H9 (cell line): ENCODE measurements around the gene COPZ2. TPM values are rescaled to one million over a fixed set of nuclear protein-coding genes. Genes with fewer than 3 reads are reported as not detected.

ENCODE experiments used
- DNase-seq: peaks from one replicate; pipeline ENCODE4 v3.0.0-alpha.2; 2017
- H2AFZ ChIP-seq: one replicate; pipeline ENCODE4 v1.6.1; 2013; ENCODE audit warnings: mild to moderate bottlenecking, low read length, control low read depth, moderate library complexity
- H2AK5ac ChIP-seq: 2 replicates; pipeline ENCODE4 v1.6.1; 2013; ENCODE audit warnings: low read length, control low read depth, mixed read lengths; ENCODE audit not compliant: insufficient read length
- H2BK120ac ChIP-seq: one replicate; pipeline ENCODE4 v1.6.1; 2013; ENCODE audit warnings: low read depth, mild to moderate bottlenecking, low read length, control low read depth, inconsistent platforms; ENCODE audit not compliant: poor library complexity, severe bottlenecking
- H2BK12ac ChIP-seq: 2 replicates; pipeline ENCODE4 v1.6.1; 2013; ENCODE audit warnings: low read length, control low read depth, mixed read lengths, low read depth; ENCODE audit not compliant: insufficient read length
- H2BK15ac ChIP-seq: 2 replicates; pipeline ENCODE4 v1.6.1; 2013; ENCODE audit warnings: low read depth, low read length, control low read depth
- H2BK20ac ChIP-seq: one replicate; pipeline ENCODE4 v1.6.1; 2013; ENCODE audit warnings: low read depth, mild to moderate bottlenecking, low read length, control low read depth, inconsistent platforms; ENCODE audit not compliant: poor library complexity, severe bottlenecking
- H2BK5ac ChIP-seq: 2 replicates; pipeline ENCODE4 v1.6.1; 2013; ENCODE audit warnings: low read length, control low read depth, mixed read lengths; ENCODE audit not compliant: insufficient read length
- H3K14ac ChIP-seq: 2 replicates; pipeline ENCODE4 v1.6.1; 2013; ENCODE audit warnings: low read length, control low read depth; ENCODE audit not compliant: insufficient read depth
- H3K18ac ChIP-seq: 2 replicates; pipeline ENCODE4 v1.6.1; 2013; ENCODE audit warnings: low read depth, mild to moderate bottlenecking, mixed read lengths, low read length, control low read depth; ENCODE audit not compliant: insufficient read length
- H3K23ac ChIP-seq: 2 replicates; pipeline ENCODE4 v1.6.1; 2013; ENCODE audit warnings: low read length, control low read depth, mixed read lengths, low read depth; ENCODE audit not compliant: insufficient read length
- H3K23me2 ChIP-seq: 2 replicates; pipeline ENCODE4 v1.6.1; 2013; ENCODE audit warnings: low read depth, mild to moderate bottlenecking, mixed read lengths, low read length, control low read depth; ENCODE audit not compliant: insufficient read length, poor library complexity, severe bottlenecking
- H3K27ac ChIP-seq: 2 replicates; pipeline ENCODE4 v1.5.1; 2013; ENCODE audit warnings: low read length, control low read depth, mixed read lengths, low read depth; ENCODE audit not compliant: insufficient read length
- H3K27me3 ChIP-seq: 2 replicates; pipeline ENCODE4 v1.6.1; 2013; ENCODE audit warnings: low read length, control low read depth, inconsistent platforms; ENCODE audit not compliant: insufficient read depth
- H3K4ac ChIP-seq: 2 replicates; pipeline ENCODE4 v1.6.1; 2013; ENCODE audit warnings: low read depth, mild to moderate bottlenecking, control low read depth, inconsistent platforms, low read length, moderate library complexity
- H3K4me1 ChIP-seq: 2 replicates; pipeline ENCODE4 v1.6.1; 2013; ENCODE audit warnings: low read length, control low read depth, inconsistent platforms; ENCODE audit not compliant: insufficient read depth
- H3K4me2 ChIP-seq: 2 replicates; pipeline ENCODE4 v1.6.1; 2013; ENCODE audit warnings: low read length, control low read depth, mixed read lengths; ENCODE audit not compliant: insufficient read length, insufficient read depth
- H3K56ac ChIP-seq: 2 replicates; pipeline ENCODE4 v1.6.1; 2013; ENCODE audit warnings: low read depth, mild to moderate bottlenecking, mixed read lengths, low read length, control low read depth; ENCODE audit not compliant: insufficient read length
- H3K79me1 ChIP-seq: 2 replicates; pipeline ENCODE4 v1.6.1; 2013; ENCODE audit warnings: low read depth, mild to moderate bottlenecking, moderate library complexity, low read length, control low read depth, inconsistent platforms; ENCODE audit not compliant: insufficient read depth, poor library complexity, severe bottlenecking
- H3K79me2 ChIP-seq: 2 replicates; pipeline ENCODE4 v1.6.1; 2013; ENCODE audit warnings: low read length, control low read depth, inconsistent platforms; ENCODE audit not compliant: insufficient read depth
- H3K9ac ChIP-seq: 2 replicates; pipeline ENCODE4 v1.6.1; 2013; ENCODE audit warnings: low read length, control low read depth, mixed read lengths; ENCODE audit not compliant: insufficient read length; ENCODE audit errors: extremely low read depth
- H3K9me3 ChIP-seq: one replicate; pipeline ENCODE4 v1.6.1; 2013; ENCODE audit warnings: low read depth, low read length, inconsistent platforms; ENCODE audit not compliant: control insufficient read depth
- H3T11ph ChIP-seq: one replicate; pipeline ENCODE4 v1.6.1; 2013; ENCODE audit warnings: mild to moderate bottlenecking, low read length, control low read depth, inconsistent platforms
- H4K20me1 ChIP-seq: one replicate; pipeline ENCODE4 v1.6.1; 2013; ENCODE audit not compliant: control insufficient read depth, insufficient read length, insufficient read depth
- H4K5ac ChIP-seq: 2 replicates; pipeline ENCODE4 v1.6.1; 2013; ENCODE audit warnings: low read depth, mild to moderate bottlenecking, mixed read lengths, low read length, control low read depth; ENCODE audit not compliant: insufficient read length
- H4K8ac ChIP-seq: replicated peaks from 2 replicates; pipeline ENCODE4 v1.6.1; 2013; ENCODE audit warnings: low read length, control low read depth, mixed read lengths, low read depth; ENCODE audit not compliant: insufficient read length
- H4K91ac ChIP-seq: 2 replicates; pipeline ENCODE4 v1.6.1; 2013; ENCODE audit warnings: low read depth, mild to moderate bottlenecking, moderate library complexity, mixed read lengths, low read length, control low read depth; ENCODE audit not compliant: insufficient read length
- H3K27ac Mint-ChIP-seq, 3 experiments: 2 replicates in 2 of 3; 3 replicates in 1 of 3; pipeline ENCODE4 v1.8.0; 2020 to 2021; ENCODE audit warnings: mixed read lengths in 3 of 3, mild to moderate bottlenecking in 1 of 3, moderate library complexity in 1 of 3
- H3K27me3 Mint-ChIP-seq: 2 replicates; pipeline ENCODE4 v1.8.0; 2021; ENCODE audit warnings: low read depth, mild to moderate bottlenecking, moderate library complexity, mixed read lengths
- H3K36me3 Mint-ChIP-seq, 3 experiments: 2 replicates in 2 of 3; 3 replicates in 1 of 3; pipeline ENCODE4 v1.8.0; 2020 to 2021; ENCODE audit warnings: low read depth in 3 of 3, mixed read lengths in 3 of 3; ENCODE audit not compliant: insufficient read depth in 1 of 3
- H3K4me1 Mint-ChIP-seq, 2 experiments: 2 replicates each; pipeline ENCODE4 v1.8.0; 2020; ENCODE audit warnings: mixed read lengths in 2 of 2
- H3K4me3 Mint-ChIP-seq, 2 experiments: 2 replicates in 1 of 2; 3 replicates in 1 of 2; pipeline ENCODE4 v1.8.0; 2020 to 2021; ENCODE audit warnings: mild to moderate bottlenecking in 2 of 2, mixed read lengths in 2 of 2, moderate library complexity in 1 of 2
- H3K9me3 Mint-ChIP-seq, 2 experiments: 2 replicates in 1 of 2; 3 replicates in 1 of 2; pipeline ENCODE4 v1.8.0; 2020; ENCODE audit warnings: mild to moderate bottlenecking in 2 of 2, mixed read lengths in 2 of 2, moderate library complexity in 1 of 2
- WGBS: extraction: QIAGEN DNeasy Blood & Tissue Kit; methylation state at CpG from one replicate; pipeline ENCODE4 v1.1.7; 2013; ENCODE audit warnings: missing lambda C conversion rate, low lambda C conversion rate, mixed read lengths; ENCODE audit not compliant: insufficient read length; ENCODE audit errors: extremely low coverage; 5-methylcytosine and 5-hydroxymethylcytosine counted together
- total RNA-seq: library from RNA; stranded (reverse); gene quantifications from 2 replicates; pipeline ENCODE4 v1.2.1, GENCODE V29; 2021
- TF ChIP-seq, protein P1 (sequence below): fragments of 200-600 bp; sonication (generic); conservative IDR thresholded peaks from 3 replicates; pipeline ENCODE4 v1.8.0; 2021; ENCODE audit warnings: antibody characterized with exemption, mild to moderate bottlenecking

Gene COPZ2
- total RNA-seq, 1 experiment from 2014 or later = 0.68 TPM

- peak overlapping the region in 2 of 3 experiments; percentile 40 to 89; a peak in 1 of 7 replicates for H3K27ac Mint-ChIP-seq
- no peak overlapping the region for H3K4me3 Mint-ChIP-seq
- H3K14ac ChIP-seq = no peak overlapping the region
- no peak overlapping the region for H3K9ac ChIP-seq
- WGBS = no CpG with 5 or more reads among the region's 7 CpGs
- no peak overlapping the region for H2BK120ac ChIP-seq
- H3K23ac ChIP-seq = no peak overlapping the region
- H4K5ac ChIP-seq = no peak overlapping the region
- no peak for DNase-seq
- H3K9me3 ChIP-seq = no peaks in the 10 kb centered on the region
- no peak overlapping the region for H4K91ac ChIP-seq
- no peak overlapping the region for H4K8ac ChIP-seq
- no peaks in the 10 kb centered on the region; the same call in 1 of the 2 replicates for H3K27me3 Mint-ChIP-seq
- H3K56ac ChIP-seq = no peak overlapping the region
- H3K79me2 ChIP-seq = no peaks in the 10 kb centered on the region
- no peaks in the 10 kb centered on the region for H3K23me2 ChIP-seq
- H3K18ac ChIP-seq = no peak overlapping the region
- no peak overlapping the region for H2BK12ac ChIP-seq
- H3K9me3 Mint-ChIP-seq = no peaks in the 10 kb centered on the region; a peak in 1 of 5 replicates
- H2BK15ac ChIP-seq = no peak overlapping the region
- no peak overlapping the region for H2AFZ ChIP-seq
- peaks cover 50% of the 10 kb centered on the region in 2 experiments for H3K4me1 Mint-ChIP-seq
- no peaks in the 10 kb centered on the region for H3K27me3 ChIP-seq
- no peak overlapping the region for H3K27ac ChIP-seq
- no peak overlapping the region for H2AK5ac ChIP-seq
- peaks cover 7% of the 10 kb centered on the region; the same call in 1 of the 2 replicates for H3K4me1 ChIP-seq
- H3T11ph ChIP-seq = no peak overlapping the region
- H4K20me1 ChIP-seq = no peaks in the 10 kb centered on the region
- H3K4ac ChIP-seq = no peak overlapping the region
- H3K79me1 ChIP-seq = no peaks in the 10 kb centered on the region
- no peak overlapping the region for H3K4me2 ChIP-seq
- no peak overlapping the region for H2BK5ac ChIP-seq
- TF ChIP-seq, protein P1, sequence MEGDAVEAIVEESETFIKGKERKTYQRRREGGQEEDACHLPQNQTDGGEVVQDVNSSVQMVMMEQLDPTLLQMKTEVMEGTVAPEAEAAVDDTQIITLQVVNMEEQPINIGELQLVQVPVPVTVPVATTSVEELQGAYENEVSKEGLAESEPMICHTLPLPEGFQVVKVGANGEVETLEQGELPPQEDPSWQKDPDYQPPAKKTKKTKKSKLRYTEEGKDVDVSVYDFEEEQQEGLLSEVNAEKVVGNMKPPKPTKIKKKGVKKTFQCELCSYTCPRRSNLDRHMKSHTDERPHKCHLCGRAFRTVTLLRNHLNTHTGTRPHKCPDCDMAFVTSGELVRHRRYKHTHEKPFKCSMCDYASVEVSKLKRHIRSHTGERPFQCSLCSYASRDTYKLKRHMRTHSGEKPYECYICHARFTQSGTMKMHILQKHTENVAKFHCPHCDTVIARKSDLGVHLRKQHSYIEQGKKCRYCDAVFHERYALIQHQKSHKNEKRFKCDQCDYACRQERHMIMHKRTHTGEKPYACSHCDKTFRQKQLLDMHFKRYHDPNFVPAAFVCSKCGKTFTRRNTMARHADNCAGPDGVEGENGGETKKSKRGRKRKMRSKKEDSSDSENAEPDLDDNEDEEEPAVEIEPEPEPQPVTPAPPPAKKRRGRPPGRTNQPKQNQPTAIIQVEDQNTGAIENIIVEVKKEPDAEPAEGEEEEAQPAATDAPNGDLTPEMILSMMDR = no peak
- H2BK20ac ChIP-seq = no peak overlapping the region
- no peaks in the 10 kb centered on the region for H3K36me3 Mint-ChIP-seq
Observed at GRCh38 chr17:47997586-47997985, 40.0 kb downstream of the COPZ2 start.
